ENCODE measurements around the gene NR5A1.

DNA sequence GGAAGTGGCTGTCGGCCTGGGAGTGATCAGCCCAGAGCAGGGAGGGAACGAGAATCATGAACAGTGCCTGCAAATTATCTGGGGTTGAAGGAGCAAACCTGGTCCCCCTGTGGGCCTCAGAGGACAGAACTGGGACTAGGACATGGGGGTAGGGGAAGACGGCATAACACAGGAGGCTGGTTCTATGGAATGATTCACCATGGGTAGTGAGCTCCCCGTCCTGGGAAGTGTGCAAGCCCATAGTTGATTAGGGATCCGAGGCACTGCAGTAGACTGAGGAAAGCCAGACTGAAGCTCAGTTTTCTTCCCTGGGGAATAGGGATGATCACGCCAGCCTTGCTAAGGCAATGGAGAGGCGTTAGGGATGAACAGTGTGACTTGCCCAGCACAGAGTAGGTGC, 51.4 kb downstream of the NR5A1 start:
- TF ChIP-seq TCF4 (CRISPR knock-in tag; IDR thresholded peaks at IDR 0.05; ENCODE audit: borderline replicate concordance), result no peak
- no peak for TF ChIP-seq ZNF70 (CRISPR knock-in tag; IDR thresholded peaks at IDR 0.05)
- TF ChIP-seq ARNTL (CRISPR knock-in tag; IDR thresholded peaks at IDR 0.05; ENCODE audit: borderline replicate concordance, low read depth), result no peak
- TF ChIP-seq, protein P1, sequence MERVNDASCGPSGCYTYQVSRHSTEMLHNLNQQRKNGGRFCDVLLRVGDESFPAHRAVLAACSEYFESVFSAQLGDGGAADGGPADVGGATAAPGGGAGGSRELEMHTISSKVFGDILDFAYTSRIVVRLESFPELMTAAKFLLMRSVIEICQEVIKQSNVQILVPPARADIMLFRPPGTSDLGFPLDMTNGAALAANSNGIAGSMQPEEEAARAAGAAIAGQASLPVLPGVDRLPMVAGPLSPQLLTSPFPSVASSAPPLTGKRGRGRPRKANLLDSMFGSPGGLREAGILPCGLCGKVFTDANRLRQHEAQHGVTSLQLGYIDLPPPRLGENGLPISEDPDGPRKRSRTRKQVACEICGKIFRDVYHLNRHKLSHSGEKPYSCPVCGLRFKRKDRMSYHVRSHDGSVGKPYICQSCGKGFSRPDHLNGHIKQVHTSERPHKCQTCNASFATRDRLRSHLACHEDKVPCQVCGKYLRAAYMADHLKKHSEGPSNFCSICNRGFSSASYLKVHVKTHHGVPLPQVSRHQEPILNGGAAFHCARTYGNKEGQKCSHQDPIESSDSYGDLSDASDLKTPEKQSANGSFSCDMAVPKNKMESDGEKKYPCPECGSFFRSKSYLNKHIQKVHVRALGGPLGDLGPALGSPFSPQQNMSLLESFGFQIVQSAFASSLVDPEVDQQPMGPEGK (CRISPR knock-in tag; IDR thresholded peaks at IDR 0.05; ENCODE audit: borderline replicate concordance), result no peak
- no peak for TF ChIP-seq OSR1 (CRISPR knock-in tag; IDR thresholded peaks at IDR 0.05)
- no peak for TF ChIP-seq ZFP30 (CRISPR knock-in tag; IDR thresholded peaks at IDR 0.05)
- TF ChIP-seq, protein P2, sequence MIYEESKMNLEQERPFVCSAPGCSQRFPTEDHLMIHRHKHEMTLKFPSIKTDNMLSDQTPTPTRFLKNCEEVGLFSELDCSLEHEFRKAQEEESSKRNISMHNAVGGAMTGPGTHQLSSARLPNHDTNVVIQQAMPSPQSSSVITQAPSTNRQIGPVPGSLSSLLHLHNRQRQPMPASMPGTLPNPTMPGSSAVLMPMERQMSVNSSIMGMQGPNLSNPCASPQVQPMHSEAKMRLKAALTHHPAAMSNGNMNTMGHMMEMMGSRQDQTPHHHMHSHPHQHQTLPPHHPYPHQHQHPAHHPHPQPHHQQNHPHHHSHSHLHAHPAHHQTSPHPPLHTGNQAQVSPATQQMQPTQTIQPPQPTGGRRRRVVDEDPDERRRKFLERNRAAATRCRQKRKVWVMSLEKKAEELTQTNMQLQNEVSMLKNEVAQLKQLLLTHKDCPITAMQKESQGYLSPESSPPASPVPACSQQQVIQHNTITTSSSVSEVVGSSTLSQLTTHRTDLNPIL (CRISPR knock-in tag; IDR thresholded peaks at IDR 0.05; ENCODE audit: low read depth), result no peak
- no peak for TF ChIP-seq RARB (CRISPR knock-in tag; IDR thresholded peaks at IDR 0.05)
- TF ChIP-seq SNAI2 (CRISPR knock-in tag; IDR thresholded peaks at IDR 0.05), result no peak
- TF ChIP-seq ISL1 (CRISPR knock-in tag; IDR thresholded peaks at IDR 0.05), result no peak
- TF ChIP-seq ESRRG (CRISPR knock-in tag; IDR thresholded peaks at IDR 0.05), result no peak
- TF ChIP-seq ZNF565 (CRISPR knock-in tag; conservative IDR thresholded peaks at IDR 0.05; ENCODE audit: low read depth), result no peak
- no peak for TF ChIP-seq ZFP3 (CRISPR knock-in tag; IDR thresholded peaks at IDR 0.05)
